HG03354 (cell line): Measurements from ENCODE around the gene PITPNB.

ENCODE experiments used
- ATAC-seq: cut with Tn5 transposase; IDR thresholded peaks from one replicate; pipeline ENCODE4 v1.9.1; 2021; ENCODE audit warnings: mild to moderate bottlenecking; ENCODE audit not compliant: unreplicated experiment, poor library complexity, severe bottlenecking

PITPNB gene

GRCh38 chr22:27882507-27883290 lies 36.4 kb downstream of the PITPNB start:
- no peak for ATAC-seq

GRCh38 chr22:27881421-27881820 lies 37.6 kb downstream of the PITPNB start:
- no peak for ATAC-seq

GRCh38 chr22:27880778-27881394 lies 38.2 kb downstream of the PITPNB start:
- no peak for ATAC-seq

GRCh38 chr22:27879923-27880322 lies 39.1 kb downstream of the PITPNB start:
- no peak for ATAC-seq

- ATAC-seq: no peak
Observed at GRCh38 chr22:27878541-27878940, 40.5 kb downstream of the PITPNB start.

GRCh38 chr22:27877501-27877900 lies 41.6 kb downstream of the PITPNB start:
- ATAC-seq: peak; percentile 57

- ATAC-seq: no peak
Observed at GRCh38 chr22:27876684-27877083, 42.4 kb downstream of the PITPNB start.

- ATAC-seq: no peak
Observed at GRCh38 chr22:27875951-27876350, 43.1 kb downstream of the PITPNB start.

- no peak for ATAC-seq
Observed at GRCh38 chr22:27874764-27875163, 44.3 kb downstream of the PITPNB start.

GRCh38 chr22:27874185-27874584 lies 44.9 kb downstream of the PITPNB start:
- no peak for ATAC-seq

- no peak for ATAC-seq
Observed at GRCh38 chr22:27873472-27873871, 45.6 kb downstream of the PITPNB start.

- ATAC-seq: no peak
Observed at GRCh38 chr22:27872488-27872887, 46.6 kb downstream of the PITPNB start.

GRCh38 chr22:27871306-27872014 lies 47.6 kb downstream of the PITPNB start:
- ATAC-seq: no peak

GRCh38 chr22:27870234-27871191 lies 48.5 kb downstream of the PITPNB start:
- no peak for ATAC-seq

- ATAC-seq: no peak
Observed at GRCh38 chr22:27868732-27869282, 50.2 kb downstream of the PITPNB start.

GRCh38 chr22:27867953-27868731 lies 50.9 kb downstream of the PITPNB start:
- no peak for ATAC-seq

GRCh38 chr22:27867085-27867952 lies 51.7 kb downstream of the PITPNB start:
- ATAC-seq: no peak
